GM12878 (cell line): ENCODE measurements around the gene KCTD8. TPM values are rescaled to one million over a fixed set of nuclear protein-coding genes. Genes with fewer than 3 reads are reported as not detected.

Experiments
- ATAC-seq: fragments of 200-7000 bp; cut with Tn5 transposase; 3 replicates; pipeline ENCODE4 v1.9.1; 2020; ENCODE audit warnings: mild to moderate bottlenecking, moderate library complexity
- BruUV-seq: library from RNA; stranded (reverse); fragments of 400-500 nt; replicated peaks from 2 replicates; lab custom pipeline; 2021; lab: Mats Ljungman, UMichigan
- CTCF ChIA-PET: fragments of 300-600 bp; sonication (Branson Sonifier 250); formaldehyde crosslinking; extraction: SDS; loops from one replicate; lab custom pipeline; 2021; ENCODE audit warnings: inconsistent platforms; lab: Yijun Ruan, JAX
- POLR2A ChIA-PET: fragments of 350-600 bp; formaldehyde crosslinking; extraction: SDS; loops from one replicate; lab custom pipeline; 2021; ENCODE audit warnings: inconsistent platforms; lab: Charles Lee
- RAD21 ChIA-PET: fragments of 300-600 bp; sonication (Branson Sonifier 250); formaldehyde crosslinking; loops from one replicate; lab custom pipeline; 2023; ENCODE audit warnings: antibody characterized with exemption; ENCODE audit not compliant: unreplicated experiment; lab: Charles Lee
- SMC1A ChIA-PET: fragments of 300-600 bp; sonication (Branson Sonifier 250); formaldehyde crosslinking; loops from one replicate; lab custom pipeline; 2023; ENCODE audit not compliant: unreplicated experiment, uncharacterized antibody; lab: Charles Lee
- DNase-seq: peaks from one replicate; pipeline ENCODE4 v3.0.0-alpha.2; 2011; ENCODE audit warnings: low read depth, low spot score
- FAIRE-seq: peaks from 3 replicates; lab custom pipeline; 2011; peaks lifted over from hg19 to GRCh38; lab: Jason Lieb, UNC
- H2AFZ ChIP-seq: 2 replicates; pipeline ENCODE4 v1.6.0; 2011; ENCODE audit warnings: low read depth, low read length, control low read depth; ENCODE audit not compliant: control insufficient read depth
- H3K27ac ChIP-seq: 2 replicates; pipeline ENCODE4 v1.5.1; 2011; ENCODE audit warnings: control low read depth; ENCODE audit not compliant: control insufficient read depth, insufficient read depth
- H3K27me3 ChIP-seq, 2 experiments: replicated peaks in 1 of 2; 2 replicates each; pipeline versions ENCODE4 v1.6.0 to v1.6.1; 2011; ENCODE audit warnings: low read length in 1 of 2; ENCODE audit not compliant: control insufficient read depth in 2 of 2, insufficient read depth in 2 of 2
- H3K36me3 ChIP-seq, 2 experiments: 2 replicates each; pipeline ENCODE4 v1.5.1; 2011; ENCODE audit warnings: low read length in 1 of 2; ENCODE audit not compliant: control insufficient read depth in 2 of 2, insufficient read depth in 2 of 2
- H3K4me1 ChIP-seq: 2 replicates; pipeline ENCODE4 v1.6.1; 2011; ENCODE audit warnings: mild to moderate bottlenecking, low read length, moderate library complexity, mixed read lengths; ENCODE audit not compliant: control insufficient read depth, insufficient read depth
- H3K4me2 ChIP-seq: 2 replicates; pipeline ENCODE4 v1.6.0; 2011; ENCODE audit warnings: control low read depth; ENCODE audit not compliant: control insufficient read depth, insufficient read depth
- H3K4me3 ChIP-seq: fragments of 200-600 bp; sonication (generic); 2 replicates; pipeline ENCODE4 v1.5.1; 2016
- H3K79me2 ChIP-seq: 2 replicates; pipeline ENCODE4 v1.6.0; 2011; ENCODE audit warnings: low read length; ENCODE audit not compliant: control insufficient read depth, insufficient read depth
- H3K9ac ChIP-seq: 2 replicates; pipeline ENCODE4 v1.8.0; 2011; ENCODE audit warnings: low read length, control low read depth, mixed read lengths; ENCODE audit not compliant: control insufficient read depth, insufficient read depth
- H3K9me3 ChIP-seq: replicated peaks from 3 replicates; pipeline ENCODE4 v1.5.1; 2011; ENCODE audit warnings: mild to moderate bottlenecking, low read length; ENCODE audit not compliant: control insufficient read depth, insufficient read depth
- H4K20me1 ChIP-seq: 2 replicates; pipeline ENCODE4 v1.6.0; 2011; ENCODE audit not compliant: control insufficient read depth, insufficient read depth
- CHD2 ChIP-seq: IDR thresholded peaks from 2 replicates; pipeline ENCODE4 v1.6.1; 2011; ENCODE audit warnings: low read depth, low read length, improper control_type of control experiment, borderline replicate concordance
- ESRRA ChIP-seq: IDR thresholded peaks from 2 replicates; pipeline ENCODE4 v1.6.1; 2012; ENCODE audit warnings: mild to moderate bottlenecking, low read length, improper control_type of control experiment
- JUND ChIP-seq: IDR thresholded peaks from 2 replicates; pipeline ENCODE4 v1.6.1; 2012; ENCODE audit warnings: low read depth, mild to moderate bottlenecking, low read length, improper control_type of control experiment, moderate library complexity
- MYB ChIP-seq: fragments of 150-350 bp; IDR thresholded peaks from 2 replicates; pipeline ENCODE4 v1.6.1; 2014; ENCODE audit warnings: mild to moderate bottlenecking, low read depth, low read length, borderline replicate concordance
- NR2C1 ChIP-seq: fragments of 450-650 bp; IDR thresholded peaks from 2 replicates; pipeline ENCODE4 v1.6.1; 2017; ENCODE audit warnings: antibody characterized with exemption, mild to moderate bottlenecking, moderate library complexity
- SIX5 ChIP-seq: IDR thresholded peaks from 2 replicates; pipeline ENCODE4 v1.6.1; 2011; ENCODE audit warnings: mild to moderate bottlenecking, low read depth, low read length, moderate library complexity; ENCODE audit not compliant: severe bottlenecking
- SRF ChIP-seq, 2 experiments: IDR thresholded peaks; 2 replicates each; pipeline ENCODE4 v1.6.1; 2011; ENCODE audit warnings: low read depth in 2 of 2, low read length in 2 of 2, mild to moderate bottlenecking in 1 of 2, moderate library complexity in 1 of 2
- STAT3 ChIP-seq: IDR thresholded peaks from 2 replicates; pipeline ENCODE4 v1.6.1; 2011; ENCODE audit warnings: low read depth, low read length, improper control_type of control experiment
- ZBED1 ChIP-seq: IDR thresholded peaks from 2 replicates; pipeline ENCODE4 v1.6.1; 2016; ENCODE audit warnings: borderline replicate concordance
- WGBS: methylation state at CpG from one replicate; pipeline ENCODE4 v1.1.6; 2016; ENCODE audit warnings: low lambda C conversion rate; ENCODE audit not compliant: insufficient replicate concordance, insufficient coverage; ENCODE audit errors: missing lambda C conversion rate; 5-methylcytosine and 5-hydroxymethylcytosine counted together
- in situ Hi-C: fragments of 300-500 bp; cut with MboI; formaldehyde crosslinking; loops from 9 replicates; pipeline ENCODE4 v1.14.3; 2018; ENCODE audit warnings: mixed read lengths
- intact Hi-C: fragments of 100-400 bp; cut with micrococcal nuclease; formaldehyde crosslinking; loops from one replicate; pipeline ENCODE4 v1.14.2; 2022; ENCODE audit not compliant: unreplicated experiment
- polyA plus RNA-seq, 11 experiments: library from polyadenylated mRNA; depleted of rRNA in 4 of 11; unstranded in 6 of 11; stranded (reverse) in 5 of 11; fragments of >200 nt; fragmentation: Nextera tagmentation in 4 of 11; fragmentation: Illumina TruSeq in 1 of 11; extraction: Ambion mirVana in 4 of 11; extraction: Trizol in 1 of 11; gene quantifications; 1 replicate in 1 of 11; 2 replicates in 10 of 11; pipeline versions ENCODE4 v1.2.1 to v1.2.3, GENCODE V29; 2011 to 2016; ENCODE audit warnings: inconsistent platforms in 2 of 11, missing spikeins in 2 of 11, low read depth in 1 of 11
- total RNA-seq, 4 experiments: library from RNA; depleted of rRNA in 3 of 4; stranded (reverse); fragments of >200 nt in 3 of 4; fragmentation: Illumina TruSeq in 1 of 4; extraction: Trizol in 1 of 4; gene quantifications; 2 replicates each; pipeline versions ENCODE4 v1.2.1 to v1.2.3, GENCODE V29; 2013 to 2021
- TF ChIP-seq, protein P1 (sequence below): fragments of 450-650 bp; formaldehyde crosslinking; IDR thresholded peaks from 2 replicates; pipeline ENCODE4 v1.5.0; 2022; ENCODE audit warnings: mild to moderate bottlenecking, missing genetic modification characterization
- TF ChIP-seq, protein P2 (sequence below): fragments of 450-650 bp; formaldehyde crosslinking; IDR thresholded peaks from 2 replicates; pipeline ENCODE4 v1.4.0; 2022; ENCODE audit warnings: mild to moderate bottlenecking, moderate library complexity
- TF ChIP-seq, protein P3 (sequence below): fragments of 450-650 bp; IDR thresholded peaks from 2 replicates; pipeline ENCODE4 v1.6.1; 2017; ENCODE audit warnings: mild to moderate bottlenecking
- TF ChIP-seq, protein P4 (sequence below): fragments of 450-650 bp; IDR thresholded peaks from 2 replicates; pipeline ENCODE4 v1.6.1; 2017; ENCODE audit warnings: mild to moderate bottlenecking, low read depth, inconsistent platforms; ENCODE audit not compliant: poor library complexity, severe bottlenecking

Gene KCTD8
- total and polyA plus RNA-seq, 10 of the 15 experiments (the other 5 are each of a cell fraction or from before 2014, with no cell fraction given): 0.06 TPM; not detected in 9

DNA sequence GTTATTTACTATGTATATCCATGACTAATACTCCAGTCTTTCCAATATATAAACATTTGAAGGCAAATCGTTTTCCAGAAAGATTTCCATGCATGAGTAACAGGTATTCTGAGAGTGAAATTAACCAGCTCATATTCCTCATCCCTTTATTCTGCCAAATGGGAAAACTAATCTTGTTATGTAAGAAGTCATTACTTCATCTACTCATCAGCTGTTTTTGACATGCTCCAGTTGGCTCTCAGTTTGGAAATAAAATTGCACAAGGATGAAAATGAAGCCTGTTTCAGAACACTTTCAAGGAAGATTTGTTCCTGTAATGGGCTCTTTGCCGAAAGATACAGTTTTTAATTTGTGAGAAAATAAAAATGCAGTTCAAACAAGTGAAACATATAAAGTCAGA, 121.9 kb downstream of the KCTD8 start:
- WGBS: 0% methylated on average over 2 of the region's 2 CpGs
- Histone ChIP-seq H3K27ac (no peak overlapping the region), H4K20me1 (no peaks in the 10 kb centered on the region), H3K4me2 (no peak overlapping the region), H3K4me1 (no peaks in the 10 kb centered on the region), H2AFZ (no peak overlapping the region), H3K9me3 (no peaks in the 10 kb centered on the region)
- no peak for ATAC-seq
- intact Hi-C loops: no loop called here
- in situ Hi-C loops: no loop called here
- RAD21 ChIA-PET: no interaction called here
- TF ChIP-seq ZBED1 (no peak), CHD2 (no peak), JUND (no peak), ESRRA (no peak), SIX5 (no peak), NR2C1 (no peak), MYB (no peak), SRF (IDR thresholded peaks at IDR 0.05; ENCODE audit: low read depth in 2 of 2, low read length in 2 of 2) (no peak), STAT3 (no peak)
- TF ChIP-seq, protein P1, sequence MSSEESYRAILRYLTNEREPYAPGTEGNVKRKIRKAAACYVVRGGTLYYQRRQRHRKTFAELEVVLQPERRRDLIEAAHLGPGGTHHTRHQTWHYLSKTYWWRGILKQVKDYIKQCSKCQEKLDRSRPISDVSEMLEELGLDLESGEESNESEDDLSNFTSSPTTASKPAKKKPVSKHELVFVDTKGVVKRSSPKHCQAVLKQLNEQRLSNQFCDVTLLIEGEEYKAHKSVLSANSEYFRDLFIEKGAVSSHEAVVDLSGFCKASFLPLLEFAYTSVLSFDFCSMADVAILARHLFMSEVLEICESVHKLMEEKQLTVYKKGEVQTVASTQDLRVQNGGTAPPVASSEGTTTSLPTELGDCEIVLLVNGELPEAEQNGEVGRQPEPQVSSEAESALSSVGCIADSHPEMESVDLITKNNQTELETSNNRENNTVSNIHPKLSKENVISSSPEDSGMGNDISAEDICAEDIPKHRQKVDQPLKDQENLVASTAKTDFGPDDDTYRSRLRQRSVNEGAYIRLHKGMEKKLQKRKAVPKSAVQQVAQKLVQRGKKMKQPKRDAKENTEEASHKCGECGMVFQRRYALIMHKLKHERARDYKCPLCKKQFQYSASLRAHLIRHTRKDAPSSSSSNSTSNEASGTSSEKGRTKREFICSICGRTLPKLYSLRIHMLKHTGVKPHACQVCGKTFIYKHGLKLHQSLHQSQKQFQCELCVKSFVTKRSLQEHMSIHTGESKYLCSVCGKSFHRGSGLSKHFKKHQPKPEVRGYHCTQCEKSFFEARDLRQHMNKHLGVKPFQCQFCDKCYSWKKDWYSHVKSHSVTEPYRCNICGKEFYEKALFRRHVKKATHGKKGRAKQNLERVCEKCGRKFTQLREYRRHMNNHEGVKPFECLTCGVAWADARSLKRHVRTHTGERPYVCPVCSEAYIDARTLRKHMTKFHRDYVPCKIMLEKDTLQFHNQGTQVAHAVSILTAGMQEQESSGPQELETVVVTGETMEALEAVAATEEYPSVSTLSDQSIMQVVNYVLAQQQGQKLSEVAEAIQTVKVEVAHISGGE (CRISPR knock-in tag): no peak
- TF ChIP-seq, protein P2, sequence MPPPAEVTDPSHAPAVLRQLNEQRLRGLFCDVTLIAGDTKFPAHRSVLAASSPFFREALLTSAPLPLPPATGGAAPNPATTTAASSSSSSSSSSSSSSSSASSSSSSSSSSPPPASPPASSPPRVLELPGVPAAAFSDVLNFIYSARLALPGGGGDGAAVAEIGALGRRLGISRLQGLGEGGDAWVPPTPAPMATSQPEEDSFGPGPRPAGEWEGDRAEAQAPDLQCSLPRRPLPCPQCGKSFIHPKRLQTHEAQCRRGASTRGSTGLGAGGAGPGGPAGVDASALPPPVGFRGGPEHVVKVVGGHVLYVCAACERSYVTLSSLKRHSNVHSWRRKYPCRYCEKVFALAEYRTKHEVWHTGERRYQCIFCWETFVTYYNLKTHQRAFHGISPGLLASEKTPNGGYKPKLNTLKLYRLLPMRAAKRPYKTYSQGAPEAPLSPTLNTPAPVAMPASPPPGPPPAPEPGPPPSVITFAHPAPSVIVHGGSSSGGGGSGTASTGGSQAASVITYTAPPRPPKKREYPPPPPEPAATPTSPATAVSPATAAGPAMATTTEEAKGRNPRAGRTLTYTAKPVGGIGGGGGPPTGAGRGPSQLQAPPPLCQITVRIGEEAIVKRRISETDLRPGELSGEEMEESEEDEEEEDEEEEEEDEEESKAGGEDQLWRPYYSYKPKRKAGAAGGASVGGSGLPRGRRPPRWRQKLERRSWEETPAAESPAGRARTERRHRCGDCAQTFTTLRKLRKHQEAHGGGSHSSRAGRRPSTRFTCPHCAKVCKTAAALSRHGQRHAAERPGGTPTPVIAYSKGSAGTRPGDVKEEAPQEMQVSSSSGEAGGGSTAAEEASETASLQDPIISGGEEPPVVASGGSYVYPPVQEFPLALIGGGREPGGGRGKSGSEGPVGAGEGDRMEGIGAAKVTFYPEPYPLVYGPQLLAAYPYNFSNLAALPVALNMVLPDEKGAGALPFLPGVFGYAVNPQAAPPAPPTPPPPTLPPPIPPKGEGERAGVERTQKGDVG: no peak
- TF ChIP-seq, protein P3, sequence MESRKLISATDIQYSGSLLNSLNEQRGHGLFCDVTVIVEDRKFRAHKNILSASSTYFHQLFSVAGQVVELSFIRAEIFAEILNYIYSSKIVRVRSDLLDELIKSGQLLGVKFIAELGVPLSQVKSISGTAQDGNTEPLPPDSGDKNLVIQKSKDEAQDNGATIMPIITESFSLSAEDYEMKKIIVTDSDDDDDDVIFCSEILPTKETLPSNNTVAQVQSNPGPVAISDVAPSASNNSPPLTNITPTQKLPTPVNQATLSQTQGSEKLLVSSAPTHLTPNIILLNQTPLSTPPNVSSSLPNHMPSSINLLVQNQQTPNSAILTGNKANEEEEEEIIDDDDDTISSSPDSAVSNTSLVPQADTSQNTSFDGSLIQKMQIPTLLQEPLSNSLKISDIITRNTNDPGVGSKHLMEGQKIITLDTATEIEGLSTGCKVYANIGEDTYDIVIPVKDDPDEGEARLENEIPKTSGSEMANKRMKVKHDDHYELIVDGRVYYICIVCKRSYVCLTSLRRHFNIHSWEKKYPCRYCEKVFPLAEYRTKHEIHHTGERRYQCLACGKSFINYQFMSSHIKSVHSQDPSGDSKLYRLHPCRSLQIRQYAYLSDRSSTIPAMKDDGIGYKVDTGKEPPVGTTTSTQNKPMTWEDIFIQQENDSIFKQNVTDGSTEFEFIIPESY: no peak
- TF ChIP-seq, protein P4, sequence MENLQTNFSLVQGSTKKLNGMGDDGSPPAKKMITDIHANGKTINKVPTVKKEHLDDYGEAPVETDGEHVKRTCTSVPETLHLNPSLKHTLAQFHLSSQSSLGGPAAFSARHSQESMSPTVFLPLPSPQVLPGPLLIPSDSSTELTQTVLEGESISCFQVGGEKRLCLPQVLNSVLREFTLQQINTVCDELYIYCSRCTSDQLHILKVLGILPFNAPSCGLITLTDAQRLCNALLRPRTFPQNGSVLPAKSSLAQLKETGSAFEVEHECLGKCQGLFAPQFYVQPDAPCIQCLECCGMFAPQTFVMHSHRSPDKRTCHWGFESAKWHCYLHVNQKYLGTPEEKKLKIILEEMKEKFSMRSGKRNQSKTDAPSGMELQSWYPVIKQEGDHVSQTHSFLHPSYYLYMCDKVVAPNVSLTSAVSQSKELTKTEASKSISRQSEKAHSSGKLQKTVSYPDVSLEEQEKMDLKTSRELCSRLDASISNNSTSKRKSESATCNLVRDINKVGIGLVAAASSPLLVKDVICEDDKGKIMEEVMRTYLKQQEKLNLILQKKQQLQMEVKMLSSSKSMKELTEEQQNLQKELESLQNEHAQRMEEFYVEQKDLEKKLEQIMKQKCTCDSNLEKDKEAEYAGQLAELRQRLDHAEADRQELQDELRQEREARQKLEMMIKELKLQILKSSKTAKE: no peak
- TF ChIP-seq, all 136 proteins: peak for 0
- Histone ChIP-seq H3K4me3 (no peak overlapping the region), H3K79me2 (no peaks in the 10 kb centered on the region), H3K27me3 (no peaks in the 10 kb centered on the region), H3K9ac (no peak overlapping the region), H3K36me3 (no peaks in the 10 kb centered on the region)
- BruUV-seq: no TSS peak
- DNase-seq (no peak), FAIRE-seq (no peak)
- ChIA-PET CTCF (no interaction called here), SMC1A (no interaction called here), POLR2A (no interaction called here)
